HepG2 (cell line): ENCODE results near the gene TNS1. TPM values are rescaled to one million over a fixed set of nuclear protein-coding genes. Genes with fewer than 3 reads are reported as not detected.
A peak's percentile ranks its signal among the peaks of the same experiment; 100 is the strongest.

Source experiments
- ATAC-seq: fragments of 200-7000 bp; cut with Tn5 transposase; 3 replicates; pipeline ENCODE4 v1.9.1; 2020; ENCODE audit warnings: mild to moderate bottlenecking, moderate library complexity
- BruUV-seq: library from RNA; stranded (reverse); fragments of 400-500 nt; replicated peaks from 2 replicates; lab custom pipeline; 2021; lab: Mats Ljungman, UMichigan
- CTCF ChIA-PET: fragments of 300-600 bp; formaldehyde crosslinking; extraction: SDS; loops from one replicate; lab custom pipeline; 2021; ENCODE audit warnings: low total read pairs, inconsistent platforms, low intra/inter-chr PET ratio; lab: Yijun Ruan, JAX
- POLR2A ChIA-PET: fragments of 350-600 bp; sonication (Branson Sonifier 250); formaldehyde crosslinking; loops from one replicate; lab custom pipeline; 2020; ENCODE audit warnings: antibody characterized with exemption, inconsistent platforms; lab: Yijun Ruan, JAX
- DNase-seq: peaks from one replicate; pipeline ENCODE4 v3.0.0-alpha.2; 2015; ENCODE audit warnings: low spot score
- FAIRE-seq: peaks from 3 replicates; lab custom pipeline; 2011; peaks lifted over from hg19 to GRCh38; lab: Jason Lieb, UNC
- H2AFZ ChIP-seq: one replicate; pipeline ENCODE4 v1.6.1; 2011; ENCODE audit warnings: low read length, inconsistent platforms
- H3K27ac ChIP-seq: fragments of 300-600 bp; 3 replicates; pipeline ENCODE4 v1.8.0; 2011; ENCODE audit warnings: mixed run types, mild to moderate bottlenecking, mixed read lengths, low read length, inconsistent platforms; ENCODE audit not compliant: insufficient read depth; ENCODE audit errors: extremely low read length
- H3K27me3 ChIP-seq, 2 experiments: fragments of 200-600 bp in 1 of 2; 2 replicates in 1 of 2; 3 replicates in 1 of 2; pipeline versions ENCODE4 v1.6.0 to v1.8.0; 2011; ENCODE audit warnings: low read length in 2 of 2, mild to moderate bottlenecking in 2 of 2, moderate library complexity in 2 of 2, inconsistent platforms in 1 of 2; ENCODE audit not compliant: insufficient read depth in 2 of 2, control insufficient read depth in 1 of 2
- H3K36me3 ChIP-seq, 2 experiments: fragments of 200-600 bp in 1 of 2; replicated peaks in 1 of 2; 2 replicates in 1 of 2; 3 replicates in 1 of 2; pipeline versions ENCODE4 v1.5.1 to v1.8.0; 2011; ENCODE audit warnings: low read length in 2 of 2, inconsistent platforms in 1 of 2; ENCODE audit not compliant: insufficient read depth in 2 of 2, control insufficient read depth in 1 of 2
- H3K4me1 ChIP-seq: 2 replicates; pipeline ENCODE4 v1.5.1; 2012; ENCODE audit warnings: low read length, inconsistent platforms; ENCODE audit not compliant: insufficient read depth
- H3K4me2 ChIP-seq: 2 replicates; pipeline ENCODE4 v1.6.0; 2011; ENCODE audit warnings: low read depth, low read length, inconsistent platforms
- H3K4me3 ChIP-seq, 3 experiments: fragments of 200-600 bp in 1 of 3; sonication (generic), shearing (Covaris generic) in 1 of 3; replicated peaks in 1 of 3; 2 replicates each; pipeline ENCODE4 v1.5.1; 2011 to 2016; ENCODE audit warnings: low read length in 3 of 3, inconsistent platforms in 2 of 3, low read depth in 2 of 3, mild to moderate bottlenecking in 2 of 3, control low read depth in 1 of 3, mixed read lengths in 1 of 3; ENCODE audit not compliant: insufficient read depth in 1 of 3
- H3K79me2 ChIP-seq: one replicate; pipeline ENCODE4 v1.6.1; 2011; ENCODE audit warnings: low read length, inconsistent platforms; ENCODE audit not compliant: insufficient read depth
- H3K9ac ChIP-seq: 2 replicates; pipeline ENCODE4 v1.6.0; 2011; ENCODE audit warnings: mild to moderate bottlenecking, low read depth, low read length, inconsistent platforms; ENCODE audit not compliant: insufficient read depth
- H3K9me3 ChIP-seq: 2 replicates; pipeline ENCODE4 v1.5.1; 2012; ENCODE audit warnings: mild to moderate bottlenecking, low read length
- H4K20me1 ChIP-seq: 2 replicates; pipeline ENCODE4 v1.6.0; 2011; ENCODE audit warnings: inconsistent platforms, mild to moderate bottlenecking, low read length, moderate library complexity; ENCODE audit not compliant: insufficient read depth
- ADNP ChIP-seq: sonication (generic); formaldehyde crosslinking; IDR thresholded peaks from 2 replicates; pipeline ENCODE4 v1.4.0; 2020; ENCODE audit warnings: missing genetic modification reagents
- HDAC6 ChIP-seq: fragments of 200-600 bp; sonication (generic); IDR thresholded peaks from 2 replicates; pipeline ENCODE4 v1.7.0; 2017; ENCODE audit warnings: mild to moderate bottlenecking, antibody characterized with exemption, low read length, low read depth
- KLF16 ChIP-seq, 2 experiments: sonication (generic) in 1 of 2; formaldehyde crosslinking in 1 of 2; IDR thresholded peaks; 2 replicates each; pipeline versions ENCODE4 v1.6.1 to v1.8.0; 2016 to 2023; ENCODE audit warnings: missing genetic modification reagents in 2 of 2, missing compliant biosample characterization in 1 of 2
- KLF6 ChIP-seq: IDR thresholded peaks from 2 replicates; pipeline ENCODE4 v1.8.0; 2016; ENCODE audit warnings: missing biosample characterization, missing genetic modification reagents
- MEF2D ChIP-seq: sonication (generic); formaldehyde crosslinking; IDR thresholded peaks from 2 replicates; pipeline ENCODE4 v1.5.1; 2020; ENCODE audit warnings: mild to moderate bottlenecking, missing genetic modification reagents
- MTF2 ChIP-seq: sonication (generic); formaldehyde crosslinking; IDR thresholded peaks from 2 replicates; pipeline ENCODE4 v1.5.0; 2020; ENCODE audit warnings: missing genetic modification reagents, borderline replicate concordance
- RXRA ChIP-seq: sonication (generic); formaldehyde crosslinking; IDR thresholded peaks from 2 replicates; pipeline ENCODE4 v1.5.1; 2020; ENCODE audit warnings: missing genetic modification reagents
- RXRB ChIP-seq: IDR thresholded peaks from 2 replicates; pipeline ENCODE4 v1.6.1; 2016; ENCODE audit warnings: borderline replicate concordance, missing genetic modification reagents, missing compliant biosample characterization
- SAFB2 ChIP-seq: sonication (generic); formaldehyde crosslinking; IDR thresholded peaks from 2 replicates; pipeline ENCODE4 v1.5.1; 2020; ENCODE audit warnings: missing genetic modification reagents, low read depth, mild to moderate bottlenecking, borderline replicate concordance
- SALL1 ChIP-seq: sonication (generic); formaldehyde crosslinking; IDR thresholded peaks from 2 replicates; pipeline ENCODE4 v1.8.0; 2022; ENCODE audit warnings: mild to moderate bottlenecking, missing genetic modification reagents
- SAP130 ChIP-seq: IDR thresholded peaks from 2 replicates; pipeline ENCODE4 v1.6.1; 2016; ENCODE audit warnings: low read depth
- TEAD3 ChIP-seq: optimal IDR thresholded peaks from 2 replicates; pipeline ENCODE3; 2016; ENCODE audit warnings: borderline replicate concordance
- ZBTB38 ChIP-seq: sonication (generic); formaldehyde crosslinking; IDR thresholded peaks from 2 replicates; pipeline ENCODE4 v1.5.1; 2020; ENCODE audit warnings: mild to moderate bottlenecking, missing genetic modification reagents
- ZMYM3 ChIP-seq: sonication (generic); formaldehyde crosslinking; IDR thresholded peaks from 2 replicates; pipeline ENCODE4 v1.5.1; 2020; ENCODE audit warnings: mild to moderate bottlenecking, missing genetic modification reagents
- ZNF296 ChIP-seq: sonication (generic); formaldehyde crosslinking; conservative IDR thresholded peaks from 2 replicates; pipeline ENCODE4 v1.5.0; 2020; ENCODE audit warnings: mild to moderate bottlenecking, missing genetic modification reagents
- ZSCAN31 ChIP-seq: sonication (generic); formaldehyde crosslinking; IDR thresholded peaks from 2 replicates; pipeline ENCODE4 v1.5.0; 2020; ENCODE audit warnings: low read depth, mild to moderate bottlenecking, missing genetic modification reagents
- WGBS: methylation state at CpG from one replicate; pipeline ENCODE4 v1.1.6; 2017; ENCODE audit warnings: low lambda C conversion rate; 5-methylcytosine and 5-hydroxymethylcytosine counted together
- in situ Hi-C: cut with HindIII; loops from 2 replicates; pipeline ENCODE4 v1.10.0; 2017; ENCODE audit warnings: low pct_unique_long_range_greater_than_20kb; ENCODE audit not compliant: extremely low pct_ligation_motif_present
- intact Hi-C: fragments of 100-400 bp; cut with micrococcal nuclease; formaldehyde crosslinking; loops from one replicate; pipeline ENCODE4 v1.10.0; 2022; ENCODE audit not compliant: unreplicated experiment
- polyA plus RNA-seq, 8 experiments: library from polyadenylated mRNA; depleted of rRNA in 3 of 8; stranded (reverse) in 7 of 8; unstranded in 1 of 8; fragments of >200 nt; fragmentation: Illumina TruSeq in 4 of 8; extraction: Trizol in 4 of 8; gene quantifications; 2 replicates each; pipeline versions ENCODE4 v1.2.1 to v1.2.3, GENCODE V29; 2011 to 2016; ENCODE audit warnings: low read depth in 4 of 8, missing spikeins in 1 of 8, mixed read lengths in 1 of 8; ENCODE audit not compliant: insufficient read depth in 1 of 8
- total RNA-seq, 5 experiments: library from RNA; depleted of rRNA; stranded (reverse); fragments of >200 nt; fragmentation: Illumina TruSeq; extraction: Trizol; gene quantifications; 2 replicates each; pipeline ENCODE4 v1.2.3, GENCODE V29; 2016; ENCODE audit warnings: low read depth in 1 of 5
- TF ChIP-seq, protein P1 (sequence below): sonication (generic); formaldehyde crosslinking; IDR thresholded peaks from 2 replicates; pipeline ENCODE4 v1.5.1; 2020; ENCODE audit warnings: mild to moderate bottlenecking, moderate library complexity, missing genetic modification reagents
- TF ChIP-seq, protein P2 (sequence below): sonication (generic); formaldehyde crosslinking; IDR thresholded peaks from 2 replicates; pipeline ENCODE4 v1.5.1; 2020; ENCODE audit warnings: missing genetic modification reagents, mild to moderate bottlenecking, borderline replicate concordance

Gene TNS1
- total and polyA plus RNA-seq, 2 of the 13 experiments (the other 11 are each of a cell fraction or from before 2014, with no cell fraction given), result 1.9 to 118 TPM

DNA sequence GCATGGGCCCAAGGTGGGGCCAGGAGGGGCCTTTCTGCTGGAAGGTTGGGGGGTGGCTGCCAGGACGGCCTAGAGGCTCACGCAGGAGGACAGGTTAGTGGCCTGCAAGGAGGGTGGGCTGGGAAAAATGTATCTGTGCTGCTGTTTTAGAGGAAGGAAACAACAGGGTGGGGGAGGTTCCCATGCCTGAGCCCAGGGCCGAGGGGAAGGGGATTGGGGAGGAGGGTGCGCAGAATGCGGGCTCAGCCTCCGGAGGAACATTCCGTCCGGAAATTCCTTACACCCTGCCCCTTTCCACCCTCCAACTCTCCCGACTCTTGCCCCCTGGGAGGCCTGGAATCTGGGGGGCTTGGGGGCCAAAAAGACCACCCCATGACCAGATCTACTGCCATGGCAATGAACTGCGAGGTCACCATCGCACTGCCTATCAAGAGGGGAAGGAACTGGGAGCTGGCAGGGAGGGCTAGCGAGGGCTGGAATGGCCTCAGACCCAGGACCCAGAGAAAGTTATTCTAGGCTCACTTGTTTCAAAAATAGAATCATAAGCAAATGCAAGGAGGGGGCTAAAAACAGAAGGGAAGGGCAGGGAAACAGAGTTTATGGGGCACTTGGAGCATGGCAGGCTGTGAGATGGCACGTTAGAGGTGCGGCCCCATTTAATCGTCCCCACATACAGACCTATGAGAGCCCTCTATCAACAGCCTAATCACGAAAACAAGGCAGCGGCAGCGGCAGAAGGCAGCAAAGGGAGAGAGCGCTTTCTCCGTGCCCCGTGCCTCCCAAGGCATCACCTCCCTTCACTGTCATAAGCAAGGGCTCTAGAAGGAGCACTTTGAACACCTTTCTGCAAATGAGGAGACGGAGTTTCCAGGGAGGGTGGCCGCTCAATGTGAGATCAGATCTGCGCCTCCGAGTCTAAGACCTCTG, 90.4 kb downstream of the TNS1 start (continued):
- TF ChIP-seq RXRA (CRISPR knock-in tag) (0 out of 2 replicates have a peak, but pooled peaks have one; percentile 14), TEAD3 (CRISPR knock-in tag) (no peak), RXRB (CRISPR knock-in tag) (no peak), HDAC6 (no peak), ADNP (no peak), ZBTB38 (CRISPR knock-in tag) (peak; percentile 51; the same call in 1 of the 2 replicates), MTF2 (CRISPR knock-in tag) (no peak)
- TF ChIP-seq, protein P1, sequence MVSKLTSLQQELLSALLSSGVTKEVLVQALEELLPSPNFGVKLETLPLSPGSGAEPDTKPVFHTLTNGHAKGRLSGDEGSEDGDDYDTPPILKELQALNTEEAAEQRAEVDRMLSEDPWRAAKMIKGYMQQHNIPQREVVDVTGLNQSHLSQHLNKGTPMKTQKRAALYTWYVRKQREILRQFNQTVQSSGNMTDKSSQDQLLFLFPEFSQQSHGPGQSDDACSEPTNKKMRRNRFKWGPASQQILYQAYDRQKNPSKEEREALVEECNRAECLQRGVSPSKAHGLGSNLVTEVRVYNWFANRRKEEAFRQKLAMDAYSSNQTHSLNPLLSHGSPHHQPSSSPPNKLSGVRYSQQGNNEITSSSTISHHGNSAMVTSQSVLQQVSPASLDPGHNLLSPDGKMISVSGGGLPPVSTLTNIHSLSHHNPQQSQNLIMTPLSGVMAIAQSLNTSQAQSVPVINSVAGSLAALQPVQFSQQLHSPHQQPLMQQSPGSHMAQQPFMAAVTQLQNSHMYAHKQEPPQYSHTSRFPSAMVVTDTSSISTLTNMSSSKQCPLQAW (CRISPR knock-in tag), result peak; percentile 19; the same call in 1 of the 2 replicates
- TF ChIP-seq, all 625 proteins: peak for 4

DNA sequence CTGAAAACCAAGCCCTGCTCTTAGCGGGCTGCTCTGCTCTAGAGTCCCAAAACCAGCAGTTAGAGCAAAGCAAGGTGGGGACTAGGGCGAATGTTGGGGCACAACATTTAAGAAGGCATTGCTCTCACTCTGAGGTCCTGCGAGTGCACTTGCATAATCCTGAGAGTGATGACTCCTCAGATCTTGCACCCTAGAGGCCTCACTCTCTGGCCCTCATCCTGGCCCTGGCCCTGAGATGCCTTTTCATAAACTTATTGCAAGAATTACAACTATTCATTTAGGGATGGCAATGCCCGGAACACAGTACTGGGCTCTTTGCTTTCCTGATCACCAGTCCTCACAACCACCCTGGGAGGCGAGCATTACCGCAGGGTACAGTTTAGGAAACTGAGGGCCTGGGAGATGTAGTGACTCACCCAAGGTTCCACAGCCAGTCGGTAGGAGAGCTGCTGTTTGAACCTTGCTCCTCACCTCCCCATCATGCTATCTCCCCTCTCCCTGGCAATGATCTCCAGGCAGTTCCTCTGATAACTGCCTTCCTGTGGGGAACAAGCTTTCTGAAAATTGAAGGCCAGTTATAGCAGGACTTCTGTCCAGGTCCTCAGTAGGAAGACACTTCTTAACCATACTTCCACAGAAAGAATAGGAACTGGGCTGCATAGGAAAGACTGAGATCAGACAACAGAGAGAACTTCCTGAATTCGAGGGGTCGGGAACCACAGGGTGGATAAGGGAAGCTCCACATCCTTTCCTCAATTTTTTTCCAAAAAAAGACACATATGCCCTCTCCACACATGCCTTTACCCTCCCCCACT, 91.3 kb downstream of the TNS1 start:
- H4K20me1 ChIP-seq, result no peaks in the 10 kb centered on the region
- peaks cover 2 to 10% of the 10 kb centered on the region in 2 experiments; a peak in 2 of 5 replicates for H3K36me3 ChIP-seq
- peaks cover 68% of the 10 kb centered on the region for H3K4me1 ChIP-seq
- no peak overlapping the region for H3K27ac ChIP-seq
- ATAC-seq (peak; percentile 38; the same call in 2 of the 3 replicates), DNase-seq (no peak), FAIRE-seq (no peak)
- no peaks in the 10 kb centered on the region for H3K79me2 ChIP-seq
- intact Hi-C loops (no loop called here), in situ Hi-C loops (no loop called here)
- H3K9ac ChIP-seq, result no peak overlapping the region
- ChIA-PET CTCF (no interaction called here), POLR2A (interaction anchor here (1.6 kb wide), 1 partner anchor 12 kb away, joined by 4 read pairs; no protein-coding TSS in a partner anchor)
- 79% methylated on average over 9 of the region's 9 CpGs for WGBS
- no peak overlapping the region for H3K4me3 ChIP-seq
- no peaks in the 10 kb centered on the region for H3K9me3 ChIP-seq
- no TSS peak for BruUV-seq
- H3K27me3 ChIP-seq, result no peaks in the 10 kb centered on the region
- 0 out of 2 replicates have a peak overlapping the region, but pooled peaks have one; percentile 0 for H3K4me2 ChIP-seq
- H2AFZ ChIP-seq, result no peak overlapping the region
- peak; percentile 52; the same call in 1 of the 2 replicates for TF ChIP-seq SAFB2 (CRISPR knock-in tag)
- TF ChIP-seq SALL1 (CRISPR knock-in tag), result 0 out of 2 replicates have a peak, but pooled peaks have one; percentile 35
- no peak for TF ChIP-seq KLF6
- no peak for TF ChIP-seq ZSCAN31 (CRISPR knock-in tag)
- TF ChIP-seq SAP130, result peak; percentile 12; the same call in 1 of the 2 replicates
- TF ChIP-seq, protein P2, sequence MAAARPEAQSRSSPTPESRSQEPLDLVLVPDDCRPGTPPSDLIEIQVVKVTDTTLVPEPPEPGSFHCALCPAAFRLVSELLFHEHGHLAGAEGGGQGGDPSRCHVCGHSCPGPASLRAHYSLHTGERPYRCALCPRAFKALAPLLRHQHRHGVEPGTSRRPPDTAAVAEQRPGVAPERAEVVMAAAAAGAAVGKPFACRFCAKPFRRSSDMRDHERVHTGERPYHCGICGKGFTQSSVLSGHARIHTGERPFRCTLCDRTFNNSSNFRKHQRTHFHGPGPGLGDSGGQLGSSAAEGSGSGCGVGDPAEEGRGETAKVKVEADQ, result no peak
- 0 out of 2 replicates have a peak, but pooled peaks have one; percentile 48 for TF ChIP-seq ZMYM3 (CRISPR knock-in tag)
- 0 out of 2 replicates have a peak, but pooled peaks have one; percentile 27 for TF ChIP-seq MEF2D (CRISPR knock-in tag)
- TF ChIP-seq ZNF296 (CRISPR knock-in tag), result no peak
- 0 out of 4 replicates have a peak, but pooled peaks of 1 of the 2 experiments have one; percentile 32 for TF ChIP-seq KLF16 (CRISPR knock-in tag; IDR thresholded peaks at IDR 0.05)
